H1 (cell line): ENCODE measurements around the gene PPP2R2B. TPM values are rescaled to one million over a fixed set of nuclear protein-coding genes. Genes with fewer than 3 reads are reported as not detected.

Experiments
- CTCF ChIA-PET: fragments of 300-600 bp; sonication (Branson Sonifier 250); formaldehyde crosslinking; loops from one replicate; lab custom pipeline; 2021; ENCODE audit not compliant: partially characterized antibody; lab: Charles Lee
- POLR2A ChIA-PET: fragments of 300-600 bp; sonication (Branson Sonifier 250); formaldehyde crosslinking; loops from one replicate; lab custom pipeline; 2021; ENCODE audit warnings: inconsistent platforms; ENCODE audit not compliant: partially characterized antibody; lab: Charles Lee
- DNase-seq, 2 experiments: peaks; one replicate each; pipeline versions ENCODE4 v3.0.0 to v3.0.0-alpha.2; 2010 to 2022; ENCODE audit warnings: low spot score in 2 of 2, low read depth in 1 of 2, mixed read lengths in 1 of 2
- FAIRE-seq: peaks from 2 replicates; lab custom pipeline; 2011; peaks lifted over from hg19 to GRCh38; lab: Jason Lieb, UNC
- H2AFZ ChIP-seq: 2 replicates; pipeline ENCODE4 v1.8.1; 2012; ENCODE audit warnings: low read length, inconsistent platforms
- H2AK5ac ChIP-seq: 2 replicates; pipeline ENCODE4 v1.6.1; 2013; ENCODE audit warnings: low read depth, low read length
- H2BK120ac ChIP-seq: replicated peaks from 2 replicates; pipeline ENCODE3; 2013; ENCODE audit warnings: low read depth, low read length, inconsistent platforms
- H2BK12ac ChIP-seq: 2 replicates; pipeline ENCODE4 v1.6.1; 2013; ENCODE audit warnings: low read depth, low read length
- H2BK15ac ChIP-seq: 2 replicates; pipeline ENCODE4 v1.6.1; 2013; ENCODE audit warnings: low read length
- H2BK20ac ChIP-seq: 2 replicates; pipeline ENCODE4 v1.6.1; 2013; ENCODE audit warnings: low read length
- H2BK5ac ChIP-seq: 2 replicates; pipeline ENCODE4 v1.6.1; 2013; ENCODE audit warnings: low read depth, low read length
- H3K14ac ChIP-seq: 2 replicates; pipeline ENCODE4 v1.6.1; 2013; ENCODE audit warnings: inconsistent platforms; ENCODE audit not compliant: insufficient read length
- H3K18ac ChIP-seq: 2 replicates; pipeline ENCODE4 v1.6.1; 2013; ENCODE audit warnings: low read length; ENCODE audit errors: extremely low read depth
- H3K23ac ChIP-seq: 2 replicates; pipeline ENCODE4 v1.6.1; 2013; ENCODE audit warnings: inconsistent platforms; ENCODE audit not compliant: insufficient read length
- H3K23me2 ChIP-seq: 2 replicates; pipeline ENCODE4 v1.6.1; 2013; ENCODE audit warnings: low read depth, low read length
- H3K27ac ChIP-seq: 2 replicates; pipeline ENCODE4 v1.6.1; 2011; ENCODE audit warnings: low read depth, low read length, inconsistent platforms
- H3K27me3 ChIP-seq, 4 experiments: replicated peaks in 1 of 4; 1 replicate in 1 of 4; 2 replicates in 3 of 4; pipeline versions ENCODE4 v1.6.1 to v1.8.1; 2011 to 2013; ENCODE audit warnings: low read length in 3 of 4, mild to moderate bottlenecking in 3 of 4, inconsistent platforms in 2 of 4, mixed read lengths in 2 of 4, moderate library complexity in 1 of 4; ENCODE audit not compliant: control insufficient read depth in 3 of 4, insufficient read depth in 3 of 4; ENCODE audit errors: extremely low read depth in 1 of 4
- H3K36me3 ChIP-seq, 4 experiments: 2 replicates each; pipeline versions ENCODE4 v1.6.1 to v1.8.1; 2011 to 2013; ENCODE audit warnings: mild to moderate bottlenecking in 4 of 4, low read length in 3 of 4, moderate library complexity in 2 of 4, control low read depth in 1 of 4, inconsistent platforms in 1 of 4; ENCODE audit not compliant: insufficient read depth in 4 of 4, control insufficient read depth in 2 of 4
- H3K4ac ChIP-seq: replicated peaks from 2 replicates; pipeline ENCODE3; 2013; ENCODE audit warnings: low read length, low read depth, mixed read lengths, inconsistent platforms; ENCODE audit not compliant: insufficient read length
- H3K4me1 ChIP-seq, 4 experiments: replicated peaks in 1 of 4; 1 replicate in 1 of 4; 2 replicates in 3 of 4; pipeline versions ENCODE4 v1.6.1 to v1.8.1; 2011 to 2013; ENCODE audit warnings: low read length in 3 of 4, inconsistent platforms in 2 of 4, mixed read lengths in 1 of 4; ENCODE audit not compliant: insufficient read depth in 4 of 4, control insufficient read depth in 3 of 4
- H3K4me2 ChIP-seq, 2 experiments: 2 replicates each; pipeline versions ENCODE4 v1.6.1 to v1.8.1; 2011 to 2013; ENCODE audit warnings: low read depth in 2 of 2, low read length in 2 of 2, control low read depth in 1 of 2, inconsistent platforms in 1 of 2, mild to moderate bottlenecking in 1 of 2; ENCODE audit not compliant: insufficient read depth in 1 of 2
- H3K4me3 ChIP-seq, 4 experiments: fragments of 200-600, 300-600 bp in 1 of 4; sonication (generic), shearing (Covaris generic), sonication (Bioruptor Twin) in 1 of 4; 2 replicates each; pipeline versions ENCODE4 v1.5.1 to v1.8.1; 2011 to 2016; ENCODE audit warnings: low read length in 4 of 4, low read depth in 3 of 4, control low read depth in 2 of 4, inconsistent platforms in 2 of 4, mild to moderate bottlenecking in 2 of 4, mixed read lengths in 1 of 4, moderate library complexity in 1 of 4; ENCODE audit not compliant: insufficient read depth in 2 of 4; ENCODE audit errors: extremely low read depth in 1 of 4
- H3K56ac ChIP-seq: replicated peaks from 2 replicates; pipeline ENCODE3; 2013; ENCODE audit warnings: low read depth, mild to moderate bottlenecking, mixed read lengths, low read length, inconsistent platforms; ENCODE audit not compliant: insufficient read length
- H3K79me1 ChIP-seq: 2 replicates; pipeline ENCODE4 v1.6.1; 2013; ENCODE audit warnings: low read depth, low read length, control low read depth
- H3K79me2 ChIP-seq, 2 experiments: 2 replicates each; pipeline versions ENCODE4 v1.6.1 to v1.8.1; 2012 to 2013; ENCODE audit warnings: low read length in 2 of 2, mild to moderate bottlenecking in 2 of 2, inconsistent platforms in 1 of 2; ENCODE audit not compliant: insufficient read depth in 2 of 2, control insufficient read depth in 1 of 2
- H3K9ac ChIP-seq, 4 experiments: replicated peaks in 1 of 4; 1 replicate in 1 of 4; 2 replicates in 3 of 4; pipeline versions ENCODE4 v1.6.1 to v1.8.1; 2011 to 2013; ENCODE audit warnings: low read depth in 3 of 4, low read length in 3 of 4, control low read depth in 2 of 4, mild to moderate bottlenecking in 2 of 4, moderate library complexity in 2 of 4, inconsistent platforms in 1 of 4; ENCODE audit errors: extremely low read depth in 1 of 4
- H3K9me3 ChIP-seq, 2 experiments: 2 replicates each; pipeline versions ENCODE4 v1.6.1 to v1.8.1; 2012 to 2013; ENCODE audit warnings: mild to moderate bottlenecking in 2 of 2, moderate library complexity in 2 of 2, control low read depth in 1 of 2, inconsistent platforms in 1 of 2, low read depth in 1 of 2, low read length in 1 of 2, mixed read lengths in 1 of 2; ENCODE audit not compliant: insufficient read depth in 2 of 2
- H4K20me1 ChIP-seq, 2 experiments: replicated peaks in 1 of 2; 2 replicates each; pipeline versions ENCODE3 to v1.8.1; 2011 to 2013; ENCODE audit warnings: inconsistent platforms in 2 of 2, low read length in 2 of 2, mild to moderate bottlenecking in 1 of 2; ENCODE audit not compliant: insufficient read depth in 2 of 2, control insufficient read depth in 1 of 2
- H4K5ac ChIP-seq: 2 replicates; pipeline ENCODE4 v1.6.1; 2013; ENCODE audit warnings: low read length, low read depth, mixed read lengths, inconsistent platforms; ENCODE audit not compliant: insufficient read length
- H4K8ac ChIP-seq: 2 replicates; pipeline ENCODE4 v1.8.0; 2013; ENCODE audit warnings: mild to moderate bottlenecking, moderate library complexity, low read length, inconsistent platforms; ENCODE audit not compliant: insufficient read depth; ENCODE audit errors: extremely low read depth
- H4K91ac ChIP-seq: replicated peaks from 2 replicates; pipeline ENCODE3; 2013; ENCODE audit warnings: low read length, mixed read lengths, inconsistent platforms; ENCODE audit not compliant: insufficient read length
- RXRA ChIP-seq: IDR thresholded peaks from 2 replicates; pipeline ENCODE4 v1.6.1; 2011; ENCODE audit warnings: low read depth, mild to moderate bottlenecking, low read length, moderate library complexity; ENCODE audit not compliant: insufficient read depth
- SP4 ChIP-seq: IDR thresholded peaks from 2 replicates; pipeline ENCODE4 v1.6.1; 2012; ENCODE audit warnings: low read length, inconsistent platforms
- WGBS, 2 experiments: shearing (Covaris generic) in 1 of 2; methylation state at CpG; one replicate each; pipeline versions ENCODE4 v1.1.6 to v1.1.7; 2013 to 2015; ENCODE audit warnings: low lambda C conversion rate in 2 of 2, mixed read lengths in 2 of 2, inconsistent platforms in 1 of 2, low coverage in 1 of 2, missing lambda C conversion rate in 1 of 2; ENCODE audit not compliant: insufficient replicate concordance in 2 of 2, insufficient coverage in 1 of 2, insufficient read length in 1 of 2; ENCODE audit errors: extremely low coverage in 1 of 2, missing lambda C conversion rate in 1 of 2; 5-methylcytosine and 5-hydroxymethylcytosine counted together
- polyA plus RNA-seq, 7 experiments: library from polyadenylated mRNA; depleted of rRNA in 3 of 7; stranded (reverse) in 5 of 7; unstranded in 2 of 7; fragments of >200 nt in 5 of 7; fragments of 200-250 nt in 2 of 7; gene quantifications; 1 replicate in 5 of 7; 2 replicates in 1 of 7; 4 replicates in 1 of 7; pipeline versions ENCODE4 v1.2.1 to v1.2.3, GENCODE V29; 2011 to 2013; ENCODE audit warnings: missing spikeins in 2 of 7, mixed read lengths in 2 of 7
- total RNA-seq: library from RNA; stranded (reverse); fragmentation: NEBNext Ultra II Directional; extraction: Animal tissue kit (Norgen Biotek cat#: 25700); gene quantifications from 2 replicates; pipeline ENCODE4 v1.2.1, GENCODE V29; 2021

The PPP2R2B gene
- total and polyA plus RNA-seq, 2 of the 8 experiments (the other 6 are each of a cell fraction or from before 2014, with no cell fraction given): 21.1 to 37.1 TPM

DNA sequence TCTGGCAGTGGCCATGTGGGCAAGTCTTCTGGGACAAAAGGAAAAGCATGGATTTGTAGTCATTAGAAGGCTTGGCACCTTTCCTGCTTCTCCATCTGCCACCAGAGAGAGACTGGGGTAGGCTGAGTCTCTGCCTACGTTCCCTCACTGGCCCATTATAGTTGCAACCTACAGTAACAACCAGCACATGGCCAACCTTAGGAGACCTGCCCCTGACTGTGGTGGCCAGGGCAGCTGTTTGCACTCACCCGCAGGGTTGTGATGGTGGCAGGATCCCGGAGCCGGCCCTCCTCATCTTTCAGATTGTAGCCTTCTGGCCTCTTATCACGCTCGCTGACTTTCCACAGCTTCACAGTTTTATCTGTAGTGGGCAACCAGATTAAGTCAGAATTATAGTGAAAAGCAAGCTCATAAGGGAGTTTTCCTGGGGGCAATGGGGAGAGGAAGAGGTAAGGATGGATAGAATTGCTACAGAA is 187.6 kb downstream of the PPP2R2B start:
- Histone ChIP-seq H3K9ac (no peak overlapping the region), H3K27me3 (no peaks in the 10 kb centered on the region), H3K23ac (no peak overlapping the region), H4K8ac (no peak overlapping the region), H3K4me2 (no peak overlapping the region), H3K4me3 (no peak overlapping the region), H3K36me3 (no peaks in the 10 kb centered on the region), H4K20me1 (no peaks in the 10 kb centered on the region), H2BK5ac (no peak overlapping the region), H3K27ac (no peak overlapping the region), H3K56ac (no peak overlapping the region), H2BK20ac (no peak overlapping the region), H2BK12ac (no peak overlapping the region), H3K23me2 (no peaks in the 10 kb centered on the region), H3K18ac (no peak overlapping the region), H3K9me3 (no peaks in the 10 kb centered on the region), H3K79me1 (no peaks in the 10 kb centered on the region), H2BK120ac (no peak overlapping the region), H2AK5ac (no peak overlapping the region), H2AFZ (no peak overlapping the region), H4K5ac (no peak overlapping the region), H4K91ac (no peak overlapping the region), H3K4me1 (no peaks in the 10 kb centered on the region), H3K4ac (no peak overlapping the region), H3K79me2 (no peaks in the 10 kb centered on the region), H3K14ac (no peak overlapping the region), H2BK15ac (no peak overlapping the region)
- ChIA-PET POLR2A (no interaction called here), CTCF (interaction anchor here (0.7 to 1.6 kb wide), 6 partner anchors 8 to 275 kb away, joined by 3 to 6 read pairs (median 4); no protein-coding TSS in a partner anchor)
- DNase-seq: no peak
- no peak for FAIRE-seq
- 90% methylated on average over 6 of the region's 6 CpGs; no CpG with 5 or more reads in 1 of the 2 experiments for WGBS, 2 experiments
- no peak for TF ChIP-seq RXRA
- no peak for TF ChIP-seq SP4
